CD14-positive monocyte (primary cell): ENCODE results near the gene OSBP2. TPM values are rescaled to one million over a fixed set of nuclear protein-coding genes. Genes with fewer than 3 reads are reported as not detected.

Experiments used
- DNase-seq, 3 donors: peaks; one replicate each; pipeline ENCODE4 v3.0.0-alpha.2; 2011 to 2022
- H2AFZ ChIP-seq: 2 replicates; pipeline ENCODE4 v1.6.0; 2012; ENCODE audit warnings: mild to moderate bottlenecking, low read depth, low read length, inconsistent platforms; ENCODE audit not compliant: insufficient read depth, poor library complexity, severe bottlenecking
- H3K27ac ChIP-seq, 2 donors: 1 replicate in 1 of 2; 2 replicates in 1 of 2; pipeline ENCODE4 v1.5.1; 2012 to 2013; ENCODE audit warnings: low read length in 2 of 2, control low read depth in 1 of 2, inconsistent platforms in 1 of 2, low read depth in 1 of 2, mild to moderate bottlenecking in 1 of 2
- H3K27me3 ChIP-seq, 2 donors: one replicate each; pipeline versions ENCODE4 v1.6.0 to v1.6.1; 2011 to 2013; ENCODE audit warnings: low read length in 2 of 2; ENCODE audit not compliant: control insufficient read depth in 2 of 2, insufficient read depth in 2 of 2
- H3K36me3 ChIP-seq, 2 donors: replicated peaks in 1 of 2; 1 replicate in 1 of 2; 2 replicates in 1 of 2; pipeline versions ENCODE4 v1.5.1 to v1.6.1; 2012 to 2013; ENCODE audit warnings: low read length in 2 of 2, control low read depth in 1 of 2, inconsistent platforms in 1 of 2, mild to moderate bottlenecking in 1 of 2; ENCODE audit not compliant: insufficient read depth in 2 of 2, control insufficient read depth in 1 of 2
- H3K4me1 ChIP-seq, 2 donors: 1 replicate in 1 of 2; 2 replicates in 1 of 2; pipeline versions ENCODE4 v1.5.1 to v1.6.1; 2012 to 2013; ENCODE audit warnings: low read length in 2 of 2, control low read depth in 1 of 2, inconsistent platforms in 1 of 2, mild to moderate bottlenecking in 1 of 2, moderate library complexity in 1 of 2; ENCODE audit not compliant: insufficient read depth in 2 of 2, control insufficient read depth in 1 of 2
- H3K4me2 ChIP-seq: replicated peaks from 2 replicates; pipeline ENCODE3; 2012; ENCODE audit warnings: low read length, moderate library complexity, mild to moderate bottlenecking; ENCODE audit not compliant: poor library complexity, severe bottlenecking; ENCODE audit errors: extremely low read depth
- H3K4me3 ChIP-seq, 3 experiments: fragments of 200-600 bp in 1 of 3; sonication (generic) in 1 of 3; replicated peaks in 1 of 3; 1 replicate in 2 of 3; 2 replicates in 1 of 3; pipeline ENCODE4 v1.5.1; 2011 to 2013; ENCODE audit warnings: low read length in 3 of 3, mild to moderate bottlenecking in 3 of 3, control low read depth in 2 of 3, low read depth in 2 of 3, inconsistent platforms in 1 of 3, moderate library complexity in 1 of 3
- H3K79me2 ChIP-seq: 2 replicates; pipeline ENCODE4 v1.6.0; 2012; ENCODE audit warnings: mild to moderate bottlenecking, control low read depth, inconsistent platforms, low read length, moderate library complexity; ENCODE audit not compliant: insufficient read depth
- H3K9ac ChIP-seq: 2 replicates; pipeline ENCODE4 v1.6.0; 2017; ENCODE audit warnings: low read length, mild to moderate bottlenecking; ENCODE audit not compliant: insufficient read depth, poor library complexity, severe bottlenecking
- H3K9me3 ChIP-seq, 2 donors: replicated peaks in 1 of 2; 1 replicate in 1 of 2; 2 replicates in 1 of 2; pipeline versions ENCODE4 v1.5.1 to v1.6.1; 2012 to 2013; ENCODE audit warnings: low read length in 2 of 2, control low read depth in 1 of 2; ENCODE audit not compliant: control insufficient read depth in 1 of 2, insufficient read depth in 1 of 2
- H4K20me1 ChIP-seq: 2 replicates; pipeline ENCODE4 v1.6.0; 2012; ENCODE audit warnings: mild to moderate bottlenecking, low read length, control low read depth, moderate library complexity; ENCODE audit not compliant: insufficient read depth
- H3K27ac Mint-ChIP-seq, 7 donors: one replicate each; pipeline ENCODE4 v1.8.0; 2020; ENCODE audit warnings: mild to moderate bottlenecking in 7 of 7, mixed read lengths in 7 of 7, moderate library complexity in 6 of 7, inconsistent platforms in 2 of 7
- H3K27me3 Mint-ChIP-seq, 3 donors: one replicate each; pipeline ENCODE4 v1.8.0; 2021 to 2022; ENCODE audit warnings: low read depth in 3 of 3, mild to moderate bottlenecking in 3 of 3, mixed read lengths in 3 of 3, moderate library complexity in 3 of 3, inconsistent platforms in 1 of 3
- H3K36me3 Mint-ChIP-seq, 2 donors: one replicate each; pipeline ENCODE4 v1.8.0; 2020; ENCODE audit warnings: mixed read lengths in 2 of 2, inconsistent platforms in 1 of 2, mild to moderate bottlenecking in 1 of 2
- H3K4me1 Mint-ChIP-seq: one replicate; pipeline ENCODE4 v1.8.0; 2020; ENCODE audit warnings: mild to moderate bottlenecking, mixed read lengths
- H3K4me3 Mint-ChIP-seq, 2 donors: one replicate each; pipeline ENCODE4 v1.8.0; 2020; ENCODE audit warnings: mild to moderate bottlenecking in 2 of 2, mixed read lengths in 2 of 2, moderate library complexity in 1 of 2
- H3K9me3 Mint-ChIP-seq, 7 donors: one replicate each; pipeline ENCODE4 v1.8.0; 2020 to 2022; ENCODE audit warnings: mixed read lengths in 7 of 7, mild to moderate bottlenecking in 6 of 7, moderate library complexity in 6 of 7, inconsistent platforms in 2 of 7
- WGBS: methylation state at CpG from one replicate; pipeline ENCODE4 v1.1.5; 2013; ENCODE audit warnings: missing lambda C conversion rate; ENCODE audit not compliant: insufficient coverage; 5-methylcytosine and 5-hydroxymethylcytosine counted together
- intact Hi-C, 2 donors: fragments of 100-400 bp; cut with micrococcal nuclease; formaldehyde crosslinking; loops; one replicate each; pipeline versions ENCODE4 v1.15.0 to v1.15.1; 2023
- polyA plus RNA-seq, 3 donors: library from polyadenylated mRNA; depleted of rRNA in 1 of 3; unstranded in 2 of 3; stranded (reverse) in 1 of 3; fragments of 300-500 nt in 2 of 3; fragments of >200 nt in 1 of 3; fragmentation: Illumina TruSeq in 2 of 3; gene quantifications; 1 replicate in 2 of 3; 2 replicates in 1 of 3; pipeline ENCODE4 v1.2.3, GENCODE V29; 2012 to 2021
- TF ChIP-seq, protein P1 (sequence below): fragments of 200-600 bp; IDR thresholded peaks from one replicate; pipeline ENCODE4 v1.8.0; 2022; ENCODE audit warnings: antibody characterized with exemption, mild to moderate bottlenecking

The OSBP2 gene
- polyA plus RNA-seq, 3 donors = 0.21 to 0.54 TPM; not detected in 1

DNA sequence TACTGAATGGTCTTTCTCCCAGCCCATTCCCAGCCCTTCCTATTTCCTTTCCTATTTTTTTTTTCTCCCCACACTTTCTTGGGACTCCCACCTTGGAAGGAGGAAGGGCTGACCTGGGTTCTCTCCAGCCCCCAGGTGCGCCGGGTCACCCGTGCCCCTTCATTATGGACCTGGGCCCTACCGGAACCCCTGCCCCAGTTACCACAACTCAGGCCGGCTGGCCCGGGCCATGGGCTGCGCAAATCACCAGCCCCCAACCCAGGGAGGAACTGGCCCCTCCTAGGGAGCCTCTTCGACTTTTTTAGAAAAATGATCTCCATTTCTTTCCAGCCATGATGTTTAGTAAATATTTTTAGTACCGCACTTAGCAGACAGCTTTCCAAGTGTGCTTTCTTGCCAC lies 211.7 kb downstream of the OSBP2 start:
- Mint-ChIP-seq H3K4me1 (peaks cover 5% of the 10 kb centered on the region), H3K36me3 (peaks cover 12 to 31% of the 10 kb centered on the region in 2 donors), H3K27ac (no peak overlapping the region), H3K9me3 (peaks cover 0 to 3% (median 0%) of the 10 kb centered on the region in 7 donors), H3K27me3 (peaks cover 1 to 4% (median 2%) of the 10 kb centered on the region in 3 donors), H3K4me3 (no peak overlapping the region)
- Histone ChIP-seq H3K27me3 (no peaks in the 10 kb centered on the region), H3K36me3 (peaks cover 0 to 21% of the 10 kb centered on the region in 2 donors), H3K9me3 (no peaks in the 10 kb centered on the region), H3K27ac (no peak overlapping the region), H4K20me1 (no peaks in the 10 kb centered on the region), H3K4me2 (no peak overlapping the region), H3K4me3 (no peak overlapping the region), H3K79me2 (no peaks in the 10 kb centered on the region), H3K9ac (no peak overlapping the region), H2AFZ (no peak overlapping the region), H3K4me1 (no peaks in the 10 kb centered on the region)
- no peak for DNase-seq
- WGBS = 92% methylated on average over 4 of the region's 9 CpGs
- TF ChIP-seq, protein P1, sequence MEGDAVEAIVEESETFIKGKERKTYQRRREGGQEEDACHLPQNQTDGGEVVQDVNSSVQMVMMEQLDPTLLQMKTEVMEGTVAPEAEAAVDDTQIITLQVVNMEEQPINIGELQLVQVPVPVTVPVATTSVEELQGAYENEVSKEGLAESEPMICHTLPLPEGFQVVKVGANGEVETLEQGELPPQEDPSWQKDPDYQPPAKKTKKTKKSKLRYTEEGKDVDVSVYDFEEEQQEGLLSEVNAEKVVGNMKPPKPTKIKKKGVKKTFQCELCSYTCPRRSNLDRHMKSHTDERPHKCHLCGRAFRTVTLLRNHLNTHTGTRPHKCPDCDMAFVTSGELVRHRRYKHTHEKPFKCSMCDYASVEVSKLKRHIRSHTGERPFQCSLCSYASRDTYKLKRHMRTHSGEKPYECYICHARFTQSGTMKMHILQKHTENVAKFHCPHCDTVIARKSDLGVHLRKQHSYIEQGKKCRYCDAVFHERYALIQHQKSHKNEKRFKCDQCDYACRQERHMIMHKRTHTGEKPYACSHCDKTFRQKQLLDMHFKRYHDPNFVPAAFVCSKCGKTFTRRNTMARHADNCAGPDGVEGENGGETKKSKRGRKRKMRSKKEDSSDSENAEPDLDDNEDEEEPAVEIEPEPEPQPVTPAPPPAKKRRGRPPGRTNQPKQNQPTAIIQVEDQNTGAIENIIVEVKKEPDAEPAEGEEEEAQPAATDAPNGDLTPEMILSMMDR = no peak
- intact Hi-C loops = no loop called here

DNA sequence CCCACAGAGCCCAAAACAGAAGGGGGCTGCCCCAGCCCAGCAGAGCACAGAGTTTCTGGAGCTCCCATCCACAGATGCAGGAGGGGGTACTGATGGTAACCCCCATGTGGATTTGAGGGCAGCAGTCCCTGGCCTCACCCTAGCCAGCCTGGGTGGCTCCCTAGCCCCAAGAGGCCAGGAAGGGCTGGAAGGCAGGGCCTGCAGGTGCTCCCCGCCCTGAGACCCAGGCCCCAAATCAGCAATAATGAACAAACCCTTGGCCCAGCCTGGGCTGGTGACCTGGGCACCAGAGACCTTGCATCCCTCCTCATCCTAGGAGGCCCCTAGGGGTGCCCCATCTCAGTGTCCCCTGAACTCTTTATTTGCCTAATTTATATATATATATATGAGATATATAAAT lies 212.3 kb downstream of the OSBP2 start:
- no peaks in the 10 kb centered on the region for H4K20me1 ChIP-seq
- peaks cover 0 to 21% of the 10 kb centered on the region in 2 donors for H3K36me3 ChIP-seq
- WGBS = 100% methylated on average over 1 of the region's 1 CpG
- no peaks in the 10 kb centered on the region for H3K27me3 ChIP-seq
- H3K4me3 ChIP-seq = no peak overlapping the region
- DNase-seq = no peak
- H3K9me3 ChIP-seq = no peaks in the 10 kb centered on the region
- no peak overlapping the region for H3K9ac ChIP-seq
- no peak overlapping the region for H3K27ac ChIP-seq
- TF ChIP-seq, protein P1 = no peak
- H3K4me1 Mint-ChIP-seq = peaks cover 5% of the 10 kb centered on the region
- intact Hi-C loops = no loop called here
- no peak overlapping the region for H3K27ac Mint-ChIP-seq
- no peaks in the 10 kb centered on the region for H3K4me1 ChIP-seq
- peaks cover 1 to 4% (median 2%) of the 10 kb centered on the region in 3 donors for H3K27me3 Mint-ChIP-seq
- peaks cover 0 to under 1% (median 0%) of the 10 kb centered on the region in 7 donors for H3K9me3 Mint-ChIP-seq
- H3K79me2 ChIP-seq = no peaks in the 10 kb centered on the region
- H3K4me2 ChIP-seq = no peak overlapping the region
- H3K4me3 Mint-ChIP-seq = no peak overlapping the region
- H3K36me3 Mint-ChIP-seq = peaks cover 12 to 31% of the 10 kb centered on the region in 2 donors
- H2AFZ ChIP-seq = no peak overlapping the region
